Muscle layer of colon (tissue), 2 donors: ENCODE measurements around the gene AQP2.

ENCODE experiments used
- H3K27ac ChIP-seq: one replicate; pipeline ENCODE4 v1.7.0; 2013; ENCODE audit warnings: low read depth, mild to moderate bottlenecking, low read length, moderate library complexity
- H3K27me3 ChIP-seq, 2 donors: one replicate each; pipeline ENCODE4 v1.7.0; 2013; ENCODE audit warnings: low read length in 2 of 2, mild to moderate bottlenecking in 2 of 2; ENCODE audit not compliant: insufficient read depth in 2 of 2, control insufficient read depth in 1 of 2
- H3K36me3 ChIP-seq: one replicate; pipeline ENCODE4 v1.7.0; 2013; ENCODE audit warnings: mild to moderate bottlenecking, low read length; ENCODE audit not compliant: insufficient read depth
- H3K4me1 ChIP-seq: one replicate; pipeline ENCODE4 v1.7.0; 2013; ENCODE audit warnings: mild to moderate bottlenecking, low read length; ENCODE audit not compliant: insufficient read depth
- H3K4me3 ChIP-seq, 2 donors: one replicate each; pipeline ENCODE4 v1.7.0; 2013; ENCODE audit warnings: low read length in 2 of 2, low read depth in 1 of 2, mild to moderate bottlenecking in 1 of 2, moderate library complexity in 1 of 2
- H3K9ac ChIP-seq: one replicate; pipeline ENCODE4 v1.7.0; 2013; ENCODE audit warnings: low read length
- H3K9me3 ChIP-seq: one replicate; pipeline ENCODE4 v1.7.0; 2013; ENCODE audit warnings: mild to moderate bottlenecking, low read length
- donor health status: abdominal sarcoma.
- donor health status: Adenocarcinoma of cecum.

AQP2 gene

GRCh38 chr12:49921936-49922335 lies 28.6 kb upstream of the AQP2 start:
- Histone ChIP-seq H3K9ac (no peak overlapping the region), H3K36me3 (no peaks in the 10 kb centered on the region), H3K27me3 (peaks cover 0 to 4% of the 10 kb centered on the region in 2 donors), H3K4me3 (no peak overlapping the region), H3K27ac (no peak overlapping the region), H3K4me1 (no peaks in the 10 kb centered on the region), H3K9me3 (no peaks in the 10 kb centered on the region)

DNA sequence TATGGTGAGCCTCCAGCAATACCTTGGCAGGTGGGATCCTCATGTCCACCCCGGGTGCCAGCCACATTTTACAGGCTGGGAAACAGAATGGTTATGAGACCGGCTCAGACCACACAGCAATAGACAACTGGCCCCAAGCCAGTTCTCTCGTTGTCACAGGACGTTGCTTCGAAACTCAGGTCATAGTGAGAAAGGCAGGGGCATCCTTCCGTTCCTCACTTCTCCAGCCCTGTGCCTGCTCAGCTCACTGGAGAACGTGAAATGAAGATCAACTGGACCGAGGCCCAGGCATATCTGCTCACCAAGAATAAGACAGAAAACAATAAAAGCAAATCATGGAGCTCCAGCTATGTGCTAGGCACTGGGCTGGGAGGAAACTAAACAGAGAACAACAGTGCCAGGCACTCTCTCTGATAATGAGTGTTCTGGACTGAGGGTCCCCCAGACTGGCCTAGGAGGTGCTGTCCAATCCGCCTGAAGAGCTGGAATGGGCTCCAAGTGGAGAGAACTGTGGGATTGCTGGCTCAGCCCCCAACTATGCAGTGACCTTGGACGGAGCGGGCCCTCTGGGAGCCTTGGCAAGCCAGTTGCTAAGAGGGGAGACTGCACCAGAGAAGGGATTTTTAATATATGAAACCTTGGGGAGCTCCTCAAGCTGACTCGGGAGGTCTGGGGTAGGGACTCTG lies 28.0 kb upstream of the AQP2 start:
- Histone ChIP-seq H3K27me3 (peaks cover 0 to 4% of the 10 kb centered on the region in 2 donors), H3K4me3 (no peak overlapping the region), H3K9me3 (no peaks in the 10 kb centered on the region), H3K36me3 (no peaks in the 10 kb centered on the region), H3K27ac (no peak overlapping the region), H3K4me1 (no peaks in the 10 kb centered on the region), H3K9ac (no peak overlapping the region)

DNA sequence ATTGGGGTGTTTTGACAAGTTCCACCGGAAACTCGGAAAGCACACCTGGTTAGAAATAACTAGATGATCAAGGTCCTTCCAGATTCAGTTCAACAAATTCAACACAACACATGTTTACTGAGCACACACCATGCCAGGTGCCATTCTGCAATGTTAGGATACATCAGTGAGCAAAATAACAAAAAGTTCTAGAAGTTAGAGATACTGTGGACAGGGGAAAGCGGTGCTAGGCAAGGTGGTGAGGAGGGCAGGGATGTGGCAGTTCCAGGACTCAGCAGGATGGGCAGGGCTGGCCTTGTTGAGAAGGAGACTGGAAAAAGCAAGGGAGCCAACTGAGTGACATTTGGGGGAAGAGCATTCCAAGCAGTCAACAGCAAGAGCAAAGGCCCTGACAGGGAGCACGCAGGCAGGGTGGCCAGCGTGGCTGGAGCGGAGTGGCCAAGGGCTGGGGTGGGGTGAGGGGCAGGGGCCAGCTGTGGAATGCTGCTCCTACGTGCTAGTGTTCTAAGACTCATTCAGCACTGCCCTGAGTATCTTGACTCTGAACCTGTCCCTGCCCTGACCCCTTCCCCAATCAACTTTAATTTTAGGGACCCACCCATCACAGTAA lies 27.4 kb upstream of the AQP2 start:
- H3K27ac ChIP-seq, result no peak overlapping the region
- no peak overlapping the region for H3K4me3 ChIP-seq
- no peak overlapping the region for H3K9ac ChIP-seq
- peaks cover 0 to 4% of the 10 kb centered on the region in 2 donors for H3K27me3 ChIP-seq
- H3K36me3 ChIP-seq, result no peaks in the 10 kb centered on the region
- H3K9me3 ChIP-seq, result no peaks in the 10 kb centered on the region
- H3K4me1 ChIP-seq, result no peaks in the 10 kb centered on the region

GRCh38 chr12:49923880-49924556 lies 26.5 kb upstream of the AQP2 start:
- no peaks in the 10 kb centered on the region for H3K36me3 ChIP-seq
- H3K27ac ChIP-seq, result no peak overlapping the region
- no peaks in the 10 kb centered on the region for H3K9me3 ChIP-seq
- no peaks in the 10 kb centered on the region for H3K27me3 ChIP-seq
- no peaks in the 10 kb centered on the region for H3K4me1 ChIP-seq
- H3K4me3 ChIP-seq, result no peak overlapping the region
- no peak overlapping the region for H3K9ac ChIP-seq

GRCh38 chr12:49924628-49925246 lies 25.8 kb upstream of the AQP2 start:
- H3K4me3 ChIP-seq, result no peak overlapping the region
- H3K9me3 ChIP-seq, result no peaks in the 10 kb centered on the region
- H3K9ac ChIP-seq, result no peak overlapping the region
- no peaks in the 10 kb centered on the region for H3K27me3 ChIP-seq
- H3K36me3 ChIP-seq, result no peaks in the 10 kb centered on the region
- no peaks in the 10 kb centered on the region for H3K4me1 ChIP-seq
- no peak overlapping the region for H3K27ac ChIP-seq

GRCh38 chr12:49925433-49926204 lies 24.9 kb upstream of the AQP2 start:
- Histone ChIP-seq H3K4me1 (no peaks in the 10 kb centered on the region), H3K4me3 (no peak overlapping the region), H3K9ac (no peak overlapping the region), H3K9me3 (no peaks in the 10 kb centered on the region), H3K36me3 (no peaks in the 10 kb centered on the region), H3K27me3 (no peaks in the 10 kb centered on the region), H3K27ac (no peak overlapping the region)

- Histone ChIP-seq H3K9me3 (no peaks in the 10 kb centered on the region), H3K9ac (no peak overlapping the region), H3K4me1 (no peaks in the 10 kb centered on the region), H3K36me3 (no peaks in the 10 kb centered on the region), H3K27me3 (no peaks in the 10 kb centered on the region), H3K4me3 (no peak overlapping the region), H3K27ac (no peak overlapping the region)
Observed at GRCh38 chr12:49928471-49928870, 22.1 kb upstream of the AQP2 start.

- no peaks in the 10 kb centered on the region for H3K9me3 ChIP-seq
- no peak overlapping the region for H3K9ac ChIP-seq
- no peaks in the 10 kb centered on the region for H3K4me1 ChIP-seq
- no peaks in the 10 kb centered on the region for H3K36me3 ChIP-seq
- no peak overlapping the region for H3K4me3 ChIP-seq
- H3K27ac ChIP-seq, result no peak overlapping the region
- H3K27me3 ChIP-seq, result no peaks in the 10 kb centered on the region
Observed at GRCh38 chr12:49929581-49929980, 21.0 kb upstream of the AQP2 start.

- no peak overlapping the region for H3K9ac ChIP-seq
- no peaks in the 10 kb centered on the region for H3K36me3 ChIP-seq
Observed at GRCh38 chr12:49930515-49931288, 19.8 kb upstream of the AQP2 start.

GRCh38 chr12:49932023-49932422 lies 18.5 kb upstream of the AQP2 start:
- no peaks in the 10 kb centered on the region for H3K36me3 ChIP-seq
- no peaks in the 10 kb centered on the region for H3K4me1 ChIP-seq
- H3K9ac ChIP-seq, result no peak overlapping the region
- H3K4me3 ChIP-seq, result no peak overlapping the region
- no peak overlapping the region for H3K27ac ChIP-seq
- no peaks in the 10 kb centered on the region for H3K9me3 ChIP-seq
- H3K27me3 ChIP-seq, result no peaks in the 10 kb centered on the region

More at GRCh38 chr12:49930515-49931288, 19.8 kb upstream of the AQP2 start:
- Histone ChIP-seq H3K4me3 (no peak overlapping the region), H3K9me3 (no peaks in the 10 kb centered on the region), H3K27me3 (no peaks in the 10 kb centered on the region), H3K4me1 (no peaks in the 10 kb centered on the region), H3K27ac (no peak overlapping the region)
